ENCODE results near the gene RAD51B. TPM values are rescaled to one million over a fixed set of nuclear protein-coding genes. Genes with fewer than 3 reads are reported as not detected.

RAD51B gene
- total and polyA plus RNA-seq, 4 donors, result 2.5 to 95.0 (median 9.6) TPM

GRCh38 chr14:68598621-68599447 lies 779.3 kb downstream of the RAD51B start:
- H3K36me3 ChIP-seq (ENCODE audit: control insufficient read depth in 4 of 4, insufficient read depth in 4 of 4, low read length in 4 of 4), result no peaks in the 10 kb centered on the region
- no peak for TF ChIP-seq CTCF (IDR thresholded peaks at IDR 0.05; ENCODE audit: control extremely low read depth, extremely low read depth)
- H3K4me3 ChIP-seq, result no peak overlapping the region
- H3K27ac ChIP-seq (ENCODE audit: low read depth in 1 of 2, low read length in 1 of 2), result peak overlapping the region; percentile 78 to 97
- 33 to 38% methylated on average over 22 of the region's 22 CpGs for WGBS, 2 donors
- peak overlapping the region; percentile 18 to 35 for H3K9ac ChIP-seq (ENCODE audit: insufficient read depth in 1 of 2, low read length in 2 of 2)
- peaks cover 7 to 25% (median 14%) of the 10 kb centered on the region in 5 donors for H3K4me1 ChIP-seq (ENCODE audit: control insufficient read depth in 5 of 5, insufficient read depth in 5 of 5, low read length in 5 of 5)
- peak; percentile 55 to 91 (median 80) for DNase-seq
- H3K9me3 ChIP-seq (ENCODE audit: control insufficient read depth in 4 of 4, insufficient read depth in 3 of 4, low read length in 3 of 4), result no peaks in the 10 kb centered on the region
- H3K27me3 ChIP-seq (ENCODE audit: control insufficient read depth in 3 of 3, insufficient read depth in 3 of 3, low read length in 2 of 3), result no peaks in the 10 kb centered on the region
- ATAC-seq (ENCODE audit: insufficient read depth, low FRiP score), result peak; percentile 71

- Histone ChIP-seq H3K27me3 (ENCODE audit: control insufficient read depth in 3 of 3, insufficient read depth in 3 of 3, low read length in 2 of 3) (no peaks in the 10 kb centered on the region), H3K4me1 (ENCODE audit: control insufficient read depth in 5 of 5, insufficient read depth in 5 of 5, low read length in 5 of 5) (peaks cover 7 to 18% (median 12%) of the 10 kb centered on the region in 5 donors), H3K27ac (ENCODE audit: low read depth in 1 of 2, low read length in 1 of 2) (peak overlapping the region in 1 of 2 donors; percentile 15), H3K9ac (ENCODE audit: insufficient read depth in 1 of 2, low read length in 2 of 2) (no peak overlapping the region), H3K4me3 (no peak overlapping the region), H3K36me3 (ENCODE audit: control insufficient read depth in 4 of 4, insufficient read depth in 4 of 4, low read length in 4 of 4) (no peaks in the 10 kb centered on the region), H3K9me3 (ENCODE audit: control insufficient read depth in 4 of 4, insufficient read depth in 3 of 4, low read length in 3 of 4) (no peaks in the 10 kb centered on the region)
- no peak for TF ChIP-seq CTCF (IDR thresholded peaks at IDR 0.05; ENCODE audit: control extremely low read depth, extremely low read depth)
- 96 to 97% methylated on average over 9 of the region's 9 CpGs for WGBS, 2 donors
- DNase-seq (no peak), ATAC-seq (ENCODE audit: insufficient read depth, low FRiP score) (no peak)
Measured at GRCh38 chr14:68599896-68600610, 780.5 kb downstream of the RAD51B start.

GRCh38 chr14:68602507-68602906 lies 782.9 kb downstream of the RAD51B start:
- Histone ChIP-seq H3K4me1 (ENCODE audit: control insufficient read depth in 5 of 5, insufficient read depth in 5 of 5, low read length in 5 of 5) (peaks cover 8 to 29% (median 21%) of the 10 kb centered on the region in 5 donors), H3K4me3 (no peak overlapping the region), H3K27ac (ENCODE audit: low read depth in 1 of 2, low read length in 1 of 2) (no peak overlapping the region), H3K36me3 (ENCODE audit: control insufficient read depth in 4 of 4, insufficient read depth in 4 of 4, low read length in 4 of 4) (no peaks in the 10 kb centered on the region), H3K27me3 (ENCODE audit: control insufficient read depth in 3 of 3, insufficient read depth in 3 of 3, low read length in 2 of 3) (no peaks in the 10 kb centered on the region), H3K9ac (ENCODE audit: insufficient read depth in 1 of 2, low read length in 2 of 2) (no peak overlapping the region), H3K9me3 (ENCODE audit: control insufficient read depth in 4 of 4, insufficient read depth in 3 of 4, low read length in 3 of 4) (peaks cover 0 to 2% (median 0%) of the 10 kb centered on the region in 4 donors)
- no peak for TF ChIP-seq CTCF (IDR thresholded peaks at IDR 0.05; ENCODE audit: control extremely low read depth, extremely low read depth)
- DNase-seq (no peak), ATAC-seq (ENCODE audit: insufficient read depth, low FRiP score) (no peak)
- WGBS, 2 donors, result 75 to 84% methylated on average over 5 of the region's 5 CpGs
